ENCODE data around the gene DNAH12. TPM values are rescaled to one million over a fixed set of nuclear protein-coding genes. Genes with fewer than 3 reads are reported as not detected.

DNAH12 gene
- total and polyA plus RNA-seq, 2 of the 13 experiments (the other 11 are each of a cell fraction or from before 2014, with no cell fraction given) = 0.11 TPM

DNA sequence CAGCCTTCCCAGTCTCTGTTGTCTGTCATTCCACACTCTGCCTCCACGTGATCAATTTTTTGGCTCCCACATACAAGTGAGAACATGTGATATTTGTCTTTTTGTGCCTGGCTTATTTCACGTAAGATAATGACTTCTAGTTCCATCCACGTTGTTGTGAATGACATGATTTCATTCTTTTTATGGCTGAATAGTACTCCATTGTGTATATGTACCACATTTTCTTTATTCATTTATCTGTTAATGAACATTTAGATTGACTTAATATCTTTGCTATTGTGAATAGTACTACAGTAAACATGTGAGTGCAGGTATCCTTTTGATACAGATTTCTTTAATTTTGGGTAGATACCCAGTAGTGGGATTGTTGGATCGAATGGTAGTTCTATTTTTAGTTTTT, 283.0 kb downstream of the DNAH12 start:
- ChIA-PET CTCF (ENCODE audit: low intra/inter-chr PET ratio, low total read pairs) (no interaction called here), POLR2A (no interaction called here)
- Histone ChIP-seq H3K36me3 (replicated peaks in 1 of 2; ENCODE audit: control insufficient read depth in 1 of 2, insufficient read depth in 2 of 2, low read length in 2 of 2) (peaks cover 6 to 47% of the 10 kb centered on the region in 2 experiments; a peak in 3 of 5 replicates), H3K27me3 (ENCODE audit: control insufficient read depth in 1 of 2, insufficient read depth in 2 of 2, low read length in 2 of 2) (no peaks in the 10 kb centered on the region), H3K9me3 (ENCODE audit: low read length) (no peaks in the 10 kb centered on the region), H4K20me1 (ENCODE audit: insufficient read depth, low read length) (no peaks in the 10 kb centered on the region), H2AFZ (ENCODE audit: low read length) (no peak overlapping the region), H3K4me3 (replicated peaks in 1 of 3; ENCODE audit: insufficient read depth in 1 of 3, low read depth in 2 of 3, low read length in 3 of 3) (no peak overlapping the region), H3K9ac (ENCODE audit: insufficient read depth, low read depth, low read length) (no peak overlapping the region), H3K4me2 (ENCODE audit: low read depth, low read length) (no peak overlapping the region), H3K79me2 (ENCODE audit: insufficient read depth, low read length) (no peaks in the 10 kb centered on the region), H3K4me1 (ENCODE audit: insufficient read depth, low read length) (no peaks in the 10 kb centered on the region), H3K27ac (ENCODE audit: extremely low read length, insufficient read depth, low read length) (no peak overlapping the region)
- ATAC-seq = no peak
- FAIRE-seq = no peak
- no peak for DNase-seq (ENCODE audit: low spot score)
- TF ChIP-seq NFE2 (CRISPR knock-in tag; IDR thresholded peaks at IDR 0.05) = no peak
- TF ChIP-seq PITX1 (CRISPR knock-in tag; IDR thresholded peaks at IDR 0.05) = no peak
- TF ChIP-seq AGO2 (optimal IDR thresholded peaks at IDR 0.05; ENCODE audit: low read depth, low read length) = no peak
- TF ChIP-seq KLF16 (CRISPR knock-in tag; IDR thresholded peaks at IDR 0.05) = no peak
- WGBS (ENCODE audit: low lambda C conversion rate) = 97% methylated on average over 4 of the region's 4 CpGs
- intact Hi-C loops (cut with micrococcal nuclease; ENCODE audit: unreplicated experiment) (no loop called here), in situ Hi-C loops (cut with HindIII; ENCODE audit: extremely low pct_ligation_motif_present, low pct_unique_long_range_greater_than_20kb) (no loop called here)
- BruUV-seq (replicated peaks) = no TSS peak

DNA sequence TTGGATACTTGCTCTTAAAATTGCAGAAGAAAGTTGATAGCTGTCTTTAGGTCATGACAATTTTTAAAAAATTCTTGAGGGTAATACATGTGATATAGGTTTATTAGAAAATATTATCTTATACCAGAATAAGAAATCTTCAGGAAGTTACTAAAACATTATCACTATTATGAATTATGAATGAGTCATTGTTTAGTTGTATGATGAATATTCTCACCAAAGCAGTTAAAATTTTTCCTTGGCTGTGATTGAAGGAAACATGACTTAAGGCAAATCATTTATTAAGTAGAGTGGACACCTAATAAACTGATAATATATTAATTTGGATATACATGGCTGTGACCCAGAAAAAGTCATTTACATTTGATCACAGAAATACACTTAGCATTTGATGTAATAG, 286.5 kb downstream of the DNAH12 start:
- ATAC-seq = no peak
- in situ Hi-C loops (cut with HindIII; ENCODE audit: extremely low pct_ligation_motif_present, low pct_unique_long_range_greater_than_20kb) = no loop called here
- H2AFZ ChIP-seq (ENCODE audit: low read length) = no peak overlapping the region
- no peaks in the 10 kb centered on the region; a peak in 1 of 5 replicates for H3K27me3 ChIP-seq (ENCODE audit: control insufficient read depth in 1 of 2, insufficient read depth in 2 of 2, low read length in 2 of 2)
- H3K36me3 ChIP-seq (replicated peaks in 1 of 2; ENCODE audit: control insufficient read depth in 1 of 2, insufficient read depth in 2 of 2, low read length in 2 of 2) = peaks cover 6 to 34% of the 10 kb centered on the region in 2 experiments; a peak in 3 of 5 replicates
- no peak for DNase-seq (ENCODE audit: low spot score)
- no peaks in the 10 kb centered on the region for H3K79me2 ChIP-seq (ENCODE audit: insufficient read depth, low read length)
- H3K9ac ChIP-seq (ENCODE audit: insufficient read depth, low read depth, low read length) = no peak overlapping the region
- no TSS peak for BruUV-seq (replicated peaks)
- intact Hi-C loops (cut with micrococcal nuclease; ENCODE audit: unreplicated experiment) = no loop called here
- ChIA-PET POLR2A (no interaction called here), CTCF (ENCODE audit: low intra/inter-chr PET ratio, low total read pairs) (no interaction called here)
- no peak overlapping the region for H3K4me3 ChIP-seq (replicated peaks in 1 of 3; ENCODE audit: insufficient read depth in 1 of 3, low read depth in 2 of 3, low read length in 3 of 3)
- no peak overlapping the region for H3K27ac ChIP-seq (ENCODE audit: extremely low read length, insufficient read depth, low read length)
- no peak overlapping the region for H3K4me2 ChIP-seq (ENCODE audit: low read depth, low read length)
- no peaks in the 10 kb centered on the region for H3K4me1 ChIP-seq (ENCODE audit: insufficient read depth, low read length)
- H4K20me1 ChIP-seq (ENCODE audit: insufficient read depth, low read length) = no peaks in the 10 kb centered on the region
- FAIRE-seq = no peak
- H3K9me3 ChIP-seq (ENCODE audit: low read length) = no peaks in the 10 kb centered on the region
- TF ChIP-seq, protein P1, sequence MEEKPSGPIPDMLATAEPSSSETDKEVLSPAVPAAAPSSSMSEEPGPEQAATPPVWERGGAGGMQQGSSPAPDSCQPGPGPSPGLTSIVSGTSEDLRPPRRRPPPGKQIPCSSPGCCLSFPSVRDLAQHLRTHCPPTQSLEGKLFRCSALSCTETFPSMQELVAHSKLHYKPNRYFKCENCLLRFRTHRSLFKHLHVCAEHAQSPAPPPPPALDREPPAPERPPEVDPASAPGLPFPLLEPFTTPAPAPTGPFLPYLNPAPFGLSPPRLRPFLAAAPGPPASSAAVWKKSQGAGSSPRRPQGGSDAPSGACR (CRISPR knock-in tag; IDR thresholded peaks at IDR 0.05) = no peak
- TF ChIP-seq ZNF709 (CRISPR knock-in tag; IDR thresholded peaks at IDR 0.05) (no peak), ZNF274 (CRISPR knock-in tag; IDR thresholded peaks at IDR 0.05) (no peak), RFX3 (CRISPR knock-in tag; IDR thresholded peaks at IDR 0.05) (no peak), SMC3 (IDR thresholded peaks at IDR 0.05; ENCODE audit: low read length) (no peak), PCBP1 (IDR thresholded peaks at IDR 0.05; ENCODE audit: borderline replicate concordance, low read depth, low read length) (no peak), AHR (CRISPR knock-in tag; IDR thresholded peaks at IDR 0.05) (no peak), ARNT (IDR thresholded peaks at IDR 0.05) (no peak), BRCA1 (CRISPR knock-in tag; IDR thresholded peaks at IDR 0.05) (no peak), SOX6 (IDR thresholded peaks at IDR 0.05) (no peak), SOX6 (CRISPR knock-in tag; IDR thresholded peaks at IDR 0.05) (no peak), ZNF790 (CRISPR knock-in tag; IDR thresholded peaks at IDR 0.05; ENCODE audit: borderline replicate concordance) (no peak)
- TF ChIP-seq, protein P2, sequence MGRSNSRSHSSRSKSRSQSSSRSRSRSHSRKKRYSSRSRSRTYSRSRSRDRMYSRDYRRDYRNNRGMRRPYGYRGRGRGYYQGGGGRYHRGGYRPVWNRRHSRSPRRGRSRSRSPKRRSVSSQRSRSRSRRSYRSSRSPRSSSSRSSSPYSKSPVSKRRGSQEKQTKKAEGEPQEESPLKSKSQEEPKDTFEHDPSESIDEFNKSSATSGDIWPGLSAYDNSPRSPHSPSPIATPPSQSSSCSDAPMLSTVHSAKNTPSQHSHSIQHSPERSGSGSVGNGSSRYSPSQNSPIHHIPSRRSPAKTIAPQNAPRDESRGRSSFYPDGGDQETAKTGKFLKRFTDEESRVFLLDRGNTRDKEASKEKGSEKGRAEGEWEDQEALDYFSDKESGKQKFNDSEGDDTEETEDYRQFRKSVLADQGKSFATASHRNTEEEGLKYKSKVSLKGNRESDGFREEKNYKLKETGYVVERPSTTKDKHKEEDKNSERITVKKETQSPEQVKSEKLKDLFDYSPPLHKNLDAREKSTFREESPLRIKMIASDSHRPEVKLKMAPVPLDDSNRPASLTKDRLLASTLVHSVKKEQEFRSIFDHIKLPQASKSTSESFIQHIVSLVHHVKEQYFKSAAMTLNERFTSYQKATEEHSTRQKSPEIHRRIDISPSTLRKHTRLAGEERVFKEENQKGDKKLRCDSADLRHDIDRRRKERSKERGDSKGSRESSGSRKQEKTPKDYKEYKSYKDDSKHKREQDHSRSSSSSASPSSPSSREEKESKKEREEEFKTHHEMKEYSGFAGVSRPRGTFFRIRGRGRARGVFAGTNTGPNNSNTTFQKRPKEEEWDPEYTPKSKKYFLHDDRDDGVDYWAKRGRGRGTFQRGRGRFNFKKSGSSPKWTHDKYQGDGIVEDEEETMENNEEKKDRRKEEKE (IDR thresholded peaks at IDR 0.05) = no peak
- TF ChIP-seq, protein P3, sequence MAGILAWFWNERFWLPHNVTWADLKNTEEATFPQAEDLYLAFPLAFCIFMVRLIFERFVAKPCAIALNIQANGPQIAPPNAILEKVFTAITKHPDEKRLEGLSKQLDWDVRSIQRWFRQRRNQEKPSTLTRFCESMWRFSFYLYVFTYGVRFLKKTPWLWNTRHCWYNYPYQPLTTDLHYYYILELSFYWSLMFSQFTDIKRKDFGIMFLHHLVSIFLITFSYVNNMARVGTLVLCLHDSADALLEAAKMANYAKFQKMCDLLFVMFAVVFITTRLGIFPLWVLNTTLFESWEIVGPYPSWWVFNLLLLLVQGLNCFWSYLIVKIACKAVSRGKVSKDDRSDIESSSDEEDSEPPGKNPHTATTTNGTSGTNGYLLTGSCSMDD (CRISPR knock-in tag; IDR thresholded peaks at IDR 0.05) = no peak

All from HepG2 (cell line).